Fibroblast of mammary gland (primary cell): ENCODE data around the gene CPED1.

Experiments
- DNase-seq: peaks from one replicate; pipeline ENCODE4 v3.0.0-alpha.2; 2010; ENCODE audit warnings: low read depth
- H3K4me3 ChIP-seq: 2 replicates; pipeline ENCODE4 v1.5.1; 2011; ENCODE audit warnings: low read depth, mild to moderate bottlenecking, low read length, moderate library complexity; ENCODE audit not compliant: control insufficient read depth
- CTCF ChIP-seq: conservative IDR thresholded peaks from 2 replicates; pipeline ENCODE4 v1.5.1; 2011; ENCODE audit warnings: low read depth, low read length, inconsistent platforms; ENCODE audit not compliant: control insufficient read depth, insufficient read depth

CPED1 gene

DNA sequence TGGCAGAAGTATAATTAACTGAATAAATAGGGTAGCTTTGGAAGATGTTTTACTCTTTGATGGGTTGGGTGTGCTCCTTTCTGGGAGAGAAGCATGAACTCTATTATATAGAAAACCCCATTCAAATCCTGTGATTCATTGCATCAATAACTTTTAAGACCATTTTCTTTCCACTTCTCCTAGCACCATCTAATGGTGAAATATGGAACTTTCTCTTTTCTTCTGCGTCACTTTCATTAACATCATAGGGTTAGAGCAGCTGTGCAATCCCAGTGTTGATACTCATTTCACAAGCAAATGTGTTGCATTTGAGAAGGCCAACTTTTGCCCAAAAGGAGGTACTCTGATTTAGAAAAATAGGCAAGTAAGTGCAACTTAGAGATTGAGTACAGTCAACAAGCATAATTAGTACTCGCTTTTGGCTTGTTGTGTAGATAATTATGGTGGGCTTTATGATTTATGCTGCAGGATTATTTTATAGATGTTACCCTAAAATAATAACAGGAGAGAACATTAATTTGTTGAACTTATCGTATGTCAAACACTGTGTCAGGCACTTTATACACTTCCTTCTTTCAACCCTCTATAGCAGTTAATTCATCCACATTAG is 92.9 kb downstream of the CPED1 start:
- TF ChIP-seq CTCF: peak; percentile 73
- DNase-seq: peak; percentile 88
- no peak overlapping the region for H3K4me3 ChIP-seq

DNA sequence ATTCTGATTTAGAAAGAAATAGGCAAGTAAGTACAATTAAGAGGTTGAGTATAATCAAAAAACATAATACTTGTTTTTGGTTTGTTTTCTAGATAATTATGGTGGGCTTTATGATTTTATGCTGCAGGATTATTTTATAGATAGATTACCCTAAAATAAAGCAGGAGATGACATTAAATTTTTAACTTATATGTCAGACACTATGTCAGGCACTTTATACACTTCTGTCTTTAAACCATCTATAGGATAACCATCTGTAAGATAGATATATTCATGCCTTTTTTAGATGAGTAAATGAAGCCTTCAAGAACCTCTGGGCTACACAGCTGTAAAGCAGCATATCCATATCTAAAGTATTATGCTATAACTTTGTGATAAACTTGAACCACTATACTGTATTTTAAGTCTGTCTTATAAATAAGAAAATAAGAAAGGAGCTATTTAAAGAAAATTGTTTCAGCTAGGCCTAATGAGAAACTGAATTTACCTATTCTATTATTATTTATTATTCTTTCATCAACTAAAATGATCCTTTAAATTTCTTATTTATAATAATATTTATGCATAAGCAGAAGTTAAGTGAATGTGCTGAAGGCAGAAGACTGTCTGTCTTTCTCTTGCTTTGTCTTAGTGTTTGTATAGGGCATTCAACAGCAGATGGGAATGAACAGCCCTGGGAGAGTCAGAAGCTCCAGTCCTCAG is 94.0 kb downstream of the CPED1 start:
- no peak for TF ChIP-seq CTCF
- no peak for DNase-seq
- H3K4me3 ChIP-seq: no peak overlapping the region

DNA sequence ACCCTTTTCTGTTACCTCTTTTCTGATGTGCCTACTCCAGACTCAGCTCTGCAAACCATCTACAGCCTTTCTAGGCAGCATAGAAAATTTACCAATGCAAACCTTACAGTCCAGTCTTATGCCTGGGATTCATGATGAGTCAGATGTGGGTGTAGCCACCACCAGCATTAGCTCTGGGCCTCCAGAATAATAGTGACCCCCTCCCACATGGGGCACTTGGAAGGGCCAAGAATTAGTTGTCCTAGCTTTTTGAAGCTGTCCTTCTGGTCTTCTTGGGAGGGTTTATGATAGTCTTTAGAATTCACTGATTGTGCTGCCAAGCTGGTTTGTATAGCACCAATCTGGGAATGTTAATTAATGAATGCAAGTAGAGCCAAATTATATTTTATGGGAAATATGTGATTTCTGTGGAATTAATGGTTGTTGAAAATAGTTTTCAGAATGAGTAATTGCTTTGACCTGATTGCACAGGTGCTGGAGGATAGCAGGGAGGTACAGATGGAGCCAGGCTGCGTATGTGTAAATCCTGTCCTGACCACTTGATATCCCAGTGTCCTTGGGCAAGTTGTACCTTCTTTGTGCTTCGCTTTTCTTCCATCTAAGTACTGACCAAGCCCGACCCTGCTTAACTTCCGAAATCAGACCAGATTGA is 94.8 kb downstream of the CPED1 start:
- DNase-seq: peak; percentile 84
- no peak overlapping the region for H3K4me3 ChIP-seq
- no peak for TF ChIP-seq CTCF

- TF ChIP-seq CTCF: no peak
- H3K4me3 ChIP-seq: no peak overlapping the region
- peak; percentile 46 for DNase-seq
Measured at GRCh38 chr7:121083790-121084251, 95.3 kb downstream of the CPED1 start.

DNA sequence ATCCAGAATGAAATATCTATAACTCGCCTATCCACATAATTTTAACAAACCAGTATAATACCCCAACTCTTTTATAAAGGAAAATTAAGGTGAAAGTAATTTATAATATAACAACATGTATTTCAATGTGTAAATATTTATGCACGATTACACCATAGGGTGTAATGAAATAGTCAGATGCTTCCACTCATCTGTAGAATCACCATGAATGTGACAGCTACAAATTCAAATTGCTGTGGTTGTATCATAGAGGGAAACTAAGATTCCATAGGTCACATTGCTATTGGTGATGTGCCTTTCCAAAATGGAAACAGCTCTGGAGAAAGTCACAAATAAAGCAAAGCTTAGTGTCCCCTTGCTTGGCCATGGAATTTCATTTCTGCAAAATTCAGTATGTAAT is 95.7 kb downstream of the CPED1 start:
- no peak for TF ChIP-seq CTCF
- peak; percentile 53 for DNase-seq
- H3K4me3 ChIP-seq: no peak overlapping the region

DNA sequence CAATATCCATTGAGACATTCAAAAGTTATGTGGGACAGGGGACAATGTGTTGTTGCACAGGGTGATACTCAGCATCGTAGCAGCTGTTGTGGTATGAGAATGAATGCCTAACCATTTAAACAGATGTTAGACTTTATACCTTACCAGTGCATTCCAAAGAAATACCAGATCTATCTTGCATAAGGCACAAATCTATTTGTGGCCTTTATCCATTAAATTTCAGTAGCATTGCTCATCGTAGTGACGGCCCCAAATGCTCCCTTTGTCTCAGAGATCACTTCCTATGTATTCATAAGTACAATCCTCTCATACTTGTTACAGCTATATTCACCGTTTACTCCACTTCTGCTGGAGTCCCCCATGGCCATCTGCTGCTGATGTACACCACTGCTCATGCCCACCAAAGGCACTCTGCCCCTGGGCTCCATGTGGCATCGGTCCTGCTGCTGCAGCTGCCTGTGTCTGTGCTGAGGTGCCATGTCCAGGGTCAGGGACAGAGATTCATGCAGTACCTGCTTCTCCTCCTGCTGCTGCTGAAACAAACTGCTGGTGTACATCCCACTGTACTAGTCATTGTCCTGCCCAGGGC is 96.3 kb downstream of the CPED1 start:
- TF ChIP-seq CTCF: no peak
- peak; percentile 94 for DNase-seq
- H3K4me3 ChIP-seq: no peak overlapping the region
